GM12878 (cell line): ENCODE data around the gene DCLRE1B.

ENCODE experiments used
- ATF3 ChIP-seq: IDR thresholded peaks from 2 replicates; pipeline ENCODE4 v1.6.1; 2011; ENCODE audit warnings: low read depth, mild to moderate bottlenecking, low read length, moderate library complexity, borderline replicate concordance; ENCODE audit errors: extremely low read depth
- BACH1 ChIP-seq: fragments of 450-650 bp; IDR thresholded peaks from 2 replicates; pipeline ENCODE4 v1.6.1; 2017; ENCODE audit warnings: mild to moderate bottlenecking, borderline replicate concordance
- CEBPB ChIP-seq, 2 experiments: fragments of 150-350 bp in 1 of 2; IDR thresholded peaks; 2 replicates each; pipeline ENCODE4 v1.6.1; 2012 to 2014; ENCODE audit warnings: low read depth in 2 of 2, low read length in 2 of 2, borderline replicate concordance in 1 of 2, inconsistent platforms in 1 of 2
- FOXM1 ChIP-seq: IDR thresholded peaks from 2 replicates; pipeline ENCODE4 v1.6.1; 2012; ENCODE audit warnings: low read depth, mild to moderate bottlenecking, inconsistent platforms, low read length, moderate library complexity
- MAX ChIP-seq: IDR thresholded peaks from 2 replicates; pipeline ENCODE4 v1.6.1; 2012; ENCODE audit warnings: low read depth, low read length, improper control_type of control experiment
- RAD21 ChIP-seq: IDR thresholded peaks from 2 replicates; pipeline ENCODE4 v1.6.1; 2011; ENCODE audit warnings: mild to moderate bottlenecking, low read depth, low read length, moderate library complexity; ENCODE audit not compliant: insufficient read depth

GRCh38 chr1:113957984-113958383 is 52.9 kb downstream of the DCLRE1B start:
- TF ChIP-seq ATF3 (no peak), FOXM1 (no peak), BACH1 (no peak), RAD21 (no peak), MAX (no peak), CEBPB (IDR thresholded peaks at IDR 0.05; ENCODE audit: borderline replicate concordance in 1 of 2, low read depth in 2 of 2, low read length in 2 of 2) (no peak)
